ENCODE data around the gene BCAS3.

- no peak for TF ChIP-seq POLR2A (IDR thresholded peaks at IDR 0.05)
- TF ChIP-seq CTCF (IDR thresholded peaks at IDR 0.05), result peak; percentile 77 to 88 (median 84)
These were observed 43.3 kb downstream of the BCAS3 start for GRCh38 chr17:60720763-60721531.
